Neural progenitor cell (in vitro differentiated cells): ENCODE results near the gene PRR20C.
"Not testable (repeated sequence)": the region's sequence is repeated elsewhere in the genome, so short reads cannot be mapped to it uniquely, and the experiment has no call there.

Experiments used
- EZH2 ChIP-seq: fragments of 200-600 bp; sonication (generic); IDR thresholded peaks from 2 replicates; pipeline ENCODE4 v1.6.1; 2017; ENCODE audit warnings: antibody characterized with exemption, mild to moderate bottlenecking, moderate library complexity
- EZH2phosphoT487 ChIP-seq: fragments of 200-600 bp; sonication (generic); IDR thresholded peaks from 2 replicates; pipeline ENCODE4 v1.6.1; 2017; ENCODE audit warnings: antibody characterized with exemption
- TF ChIP-seq, protein P1 (sequence below): fragments of 200-600 bp; sonication (generic); IDR thresholded peaks from 2 replicates; pipeline ENCODE4 v1.5.1; 2017; ENCODE audit warnings: antibody characterized with exemption, mild to moderate bottlenecking

- TF ChIP-seq, protein P1, sequence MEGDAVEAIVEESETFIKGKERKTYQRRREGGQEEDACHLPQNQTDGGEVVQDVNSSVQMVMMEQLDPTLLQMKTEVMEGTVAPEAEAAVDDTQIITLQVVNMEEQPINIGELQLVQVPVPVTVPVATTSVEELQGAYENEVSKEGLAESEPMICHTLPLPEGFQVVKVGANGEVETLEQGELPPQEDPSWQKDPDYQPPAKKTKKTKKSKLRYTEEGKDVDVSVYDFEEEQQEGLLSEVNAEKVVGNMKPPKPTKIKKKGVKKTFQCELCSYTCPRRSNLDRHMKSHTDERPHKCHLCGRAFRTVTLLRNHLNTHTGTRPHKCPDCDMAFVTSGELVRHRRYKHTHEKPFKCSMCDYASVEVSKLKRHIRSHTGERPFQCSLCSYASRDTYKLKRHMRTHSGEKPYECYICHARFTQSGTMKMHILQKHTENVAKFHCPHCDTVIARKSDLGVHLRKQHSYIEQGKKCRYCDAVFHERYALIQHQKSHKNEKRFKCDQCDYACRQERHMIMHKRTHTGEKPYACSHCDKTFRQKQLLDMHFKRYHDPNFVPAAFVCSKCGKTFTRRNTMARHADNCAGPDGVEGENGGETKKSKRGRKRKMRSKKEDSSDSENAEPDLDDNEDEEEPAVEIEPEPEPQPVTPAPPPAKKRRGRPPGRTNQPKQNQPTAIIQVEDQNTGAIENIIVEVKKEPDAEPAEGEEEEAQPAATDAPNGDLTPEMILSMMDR = not testable (repeated sequence)
- not testable (repeated sequence) for TF ChIP-seq EZH2, EZH2phosphoT487
These were observed 6.5 kb downstream of the PRR20C start, which contains the start of gene PRR20D for GRCh38 chr13:57160332-57160731.
